ENCODE results near the gene SMG7. TPM values are rescaled to one million over a fixed set of nuclear protein-coding genes. Genes with fewer than 3 reads are reported as not detected.

Gene SMG7
- total RNA-seq, 4 donors from 2014 or later: 37.8 to 82.1 (median 58.9) TPM

- Histone ChIP-seq H3K36me3 (no peaks in the 10 kb centered on the region), H3K4me1 (no peaks in the 10 kb centered on the region), H3K9me3 (no peaks in the 10 kb centered on the region), H3K27me3 (no peaks in the 10 kb centered on the region), H3K4me3 (replicated peaks in 1 of 3) (no peak overlapping the region), H3K27ac (no peak overlapping the region)
- TF ChIP-seq CTCF (IDR thresholded peaks at IDR 0.05) (no peak), POLR2A (IDR thresholded peaks at IDR 0.05) (no peak)
- DNase-seq: no peak
- WGBS, 2 donors: 89 to 100% methylated on average over 3 of the region's 3 CpGs
- intact Hi-C loops (cut with DNase I): no loop called here
Measured at GRCh38 chr1:183569801-183570200, 97.5 kb downstream of the SMG7 start.

- Histone ChIP-seq H3K4me1 (no peaks in the 10 kb centered on the region), H3K36me3 (no peaks in the 10 kb centered on the region), H3K9me3 (no peaks in the 10 kb centered on the region), H3K27ac (no peak overlapping the region), H3K27me3 (no peaks in the 10 kb centered on the region), H3K4me3 (replicated peaks in 1 of 3) (no peak overlapping the region)
- no peak for TF ChIP-seq POLR2A (IDR thresholded peaks at IDR 0.05)
- TF ChIP-seq CTCF (IDR thresholded peaks at IDR 0.05): no peak
- no peak for DNase-seq
- WGBS, 2 donors: 63 to 84% methylated on average over 4 of the region's 4 CpGs
- intact Hi-C loops (cut with DNase I): no loop called here
Measured at GRCh38 chr1:183570451-183570850, 98.2 kb downstream of the SMG7 start.

- Histone ChIP-seq H3K9me3 (no peaks in the 10 kb centered on the region), H3K27me3 (no peaks in the 10 kb centered on the region), H3K36me3 (no peaks in the 10 kb centered on the region), H3K4me3 (replicated peaks in 1 of 3) (no peak overlapping the region), H3K27ac (no peak overlapping the region), H3K4me1 (no peaks in the 10 kb centered on the region)
- intact Hi-C loops (cut with DNase I): no loop called here
- no peak for DNase-seq
- 81 to 91% methylated on average over 4 of the region's 4 CpGs for WGBS, 2 donors
- TF ChIP-seq CTCF (IDR thresholded peaks at IDR 0.05) (no peak), POLR2A (IDR thresholded peaks at IDR 0.05) (no peak)
Measured at GRCh38 chr1:183571678-183572268, 99.5 kb downstream of the SMG7 start.

GRCh38 chr1:183572721-183573120 is 100.4 kb downstream of the SMG7 start:
- TF ChIP-seq CTCF (IDR thresholded peaks at IDR 0.05) (no peak), POLR2A (IDR thresholded peaks at IDR 0.05) (no peak)
- WGBS, 2 donors: 79 to 80% methylated on average over 1 of the region's 1 CpG

GRCh38 chr1:183575606-183576005 is 103.3 kb downstream of the SMG7 start:
- Histone ChIP-seq H3K4me1 (no peaks in the 10 kb centered on the region), H3K27me3 (no peaks in the 10 kb centered on the region), H3K36me3 (no peaks in the 10 kb centered on the region), H3K9me3 (no peaks in the 10 kb centered on the region), H3K4me3 (replicated peaks in 1 of 3) (no peak overlapping the region), H3K27ac (no peak overlapping the region)
- intact Hi-C loops (cut with DNase I): no loop called here
- 84 to 91% methylated on average over 5 of the region's 5 CpGs for WGBS, 2 donors
- DNase-seq: no peak
- TF ChIP-seq POLR2A (IDR thresholded peaks at IDR 0.05) (no peak), CTCF (IDR thresholded peaks at IDR 0.05) (no peak)

More at GRCh38 chr1:183572721-183573120, 100.4 kb downstream of the SMG7 start:
- DNase-seq: no peak
- Histone ChIP-seq H3K4me1 (no peaks in the 10 kb centered on the region), H3K27ac (no peak overlapping the region), H3K27me3 (no peaks in the 10 kb centered on the region), H3K9me3 (no peaks in the 10 kb centered on the region), H3K36me3 (no peaks in the 10 kb centered on the region), H3K4me3 (replicated peaks in 1 of 3) (no peak overlapping the region)
- intact Hi-C loops (cut with DNase I): no loop called here
